ENCODE data around the gene IL10RB. TPM values are rescaled to one million over a fixed set of nuclear protein-coding genes. Genes with fewer than 3 reads are reported as not detected.

Gene IL10RB
- total RNA-seq, 1 experiment from 2014 or later, result 3.1 TPM

- no peaks in the 10 kb centered on the region for H4K20me1 ChIP-seq (ENCODE audit: control insufficient read depth, insufficient read depth, insufficient read length)
- DNase-seq, result no peak
- no peak overlapping the region for H3K27ac ChIP-seq (ENCODE audit: insufficient read length, low read depth, low read length)
- H2AFZ ChIP-seq (ENCODE audit: low read length), result no peak overlapping the region
- H3K9ac ChIP-seq (ENCODE audit: extremely low read depth, insufficient read length, low read length), result no peak overlapping the region
- no peaks in the 10 kb centered on the region for H3K23me2 ChIP-seq (ENCODE audit: insufficient read length, low read depth, low read length, poor library complexity, severe bottlenecking)
- H3K56ac ChIP-seq (ENCODE audit: insufficient read length, low read depth, low read length), result no peak overlapping the region
- no peak overlapping the region for H2AK5ac ChIP-seq (ENCODE audit: insufficient read length, low read length)
- H3K79me2 ChIP-seq (ENCODE audit: insufficient read depth, low read length), result no peaks in the 10 kb centered on the region
- no peak overlapping the region for H3K4me2 ChIP-seq (ENCODE audit: insufficient read depth, insufficient read length, low read length)
- H3K14ac ChIP-seq (ENCODE audit: insufficient read depth, low read length), result no peak overlapping the region
- H4K91ac ChIP-seq (ENCODE audit: insufficient read length, low read depth, low read length), result no peak overlapping the region
- H2BK120ac ChIP-seq (ENCODE audit: low read depth, low read length, poor library complexity, severe bottlenecking), result no peak overlapping the region
- Mint-ChIP-seq H3K27me3 (ENCODE audit: low read depth) (no peaks in the 10 kb centered on the region), H3K4me3 (no peak overlapping the region), H3K9me3 (peaks cover 7 to 8% of the 10 kb centered on the region in 2 experiments; a peak in 4 of 5 replicates), H3K4me1 (no peaks in the 10 kb centered on the region), H3K36me3 (ENCODE audit: insufficient read depth in 1 of 3, low read depth in 3 of 3) (peaks cover 35 to 76% (median 69%) of the 10 kb centered on the region in 3 experiments), H3K27ac (no peak overlapping the region)
- WGBS (ENCODE audit: extremely low coverage, insufficient read length, low lambda C conversion rate), result no CpG with 5 or more reads among the region's 1 CpG
- H2BK20ac ChIP-seq (ENCODE audit: low read depth, low read length, poor library complexity, severe bottlenecking), result no peak overlapping the region
- H3K79me1 ChIP-seq (ENCODE audit: insufficient read depth, low read depth, low read length, poor library complexity, severe bottlenecking), result no peaks in the 10 kb centered on the region
- no peak overlapping the region for H4K5ac ChIP-seq (ENCODE audit: insufficient read length, low read depth, low read length)
- no peak overlapping the region for H2BK5ac ChIP-seq (ENCODE audit: insufficient read length, low read length)
- TF ChIP-seq, protein P1, sequence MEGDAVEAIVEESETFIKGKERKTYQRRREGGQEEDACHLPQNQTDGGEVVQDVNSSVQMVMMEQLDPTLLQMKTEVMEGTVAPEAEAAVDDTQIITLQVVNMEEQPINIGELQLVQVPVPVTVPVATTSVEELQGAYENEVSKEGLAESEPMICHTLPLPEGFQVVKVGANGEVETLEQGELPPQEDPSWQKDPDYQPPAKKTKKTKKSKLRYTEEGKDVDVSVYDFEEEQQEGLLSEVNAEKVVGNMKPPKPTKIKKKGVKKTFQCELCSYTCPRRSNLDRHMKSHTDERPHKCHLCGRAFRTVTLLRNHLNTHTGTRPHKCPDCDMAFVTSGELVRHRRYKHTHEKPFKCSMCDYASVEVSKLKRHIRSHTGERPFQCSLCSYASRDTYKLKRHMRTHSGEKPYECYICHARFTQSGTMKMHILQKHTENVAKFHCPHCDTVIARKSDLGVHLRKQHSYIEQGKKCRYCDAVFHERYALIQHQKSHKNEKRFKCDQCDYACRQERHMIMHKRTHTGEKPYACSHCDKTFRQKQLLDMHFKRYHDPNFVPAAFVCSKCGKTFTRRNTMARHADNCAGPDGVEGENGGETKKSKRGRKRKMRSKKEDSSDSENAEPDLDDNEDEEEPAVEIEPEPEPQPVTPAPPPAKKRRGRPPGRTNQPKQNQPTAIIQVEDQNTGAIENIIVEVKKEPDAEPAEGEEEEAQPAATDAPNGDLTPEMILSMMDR (conservative IDR thresholded peaks at IDR 0.05), result no peak
- H2BK15ac ChIP-seq (ENCODE audit: low read depth, low read length), result no peak overlapping the region
- no peaks in the 10 kb centered on the region for H3K27me3 ChIP-seq (ENCODE audit: insufficient read depth, low read length)
- H3T11ph ChIP-seq (ENCODE audit: low read length), result no peak overlapping the region
- no peak overlapping the region for H4K8ac ChIP-seq (replicated peaks; ENCODE audit: insufficient read length, low read depth, low read length)
- no peak overlapping the region for H2BK12ac ChIP-seq (ENCODE audit: insufficient read length, low read depth, low read length)
- no peak overlapping the region for H3K4ac ChIP-seq (ENCODE audit: low read depth, low read length)
- H3K18ac ChIP-seq (ENCODE audit: insufficient read length, low read depth, low read length), result no peak overlapping the region
- no peaks in the 10 kb centered on the region for H3K4me1 ChIP-seq (ENCODE audit: insufficient read depth, low read length)
- H3K9me3 ChIP-seq (ENCODE audit: control insufficient read depth, low read depth, low read length), result no peaks in the 10 kb centered on the region
- H3K23ac ChIP-seq (ENCODE audit: insufficient read length, low read depth, low read length), result no peak overlapping the region
These were observed 10.8 kb upstream of the IL10RB start for GRCh38 chr21:33255404-33255803.

All from H9 (cell line).